NB4 (cell line): Measurements from ENCODE around the gene CD46.

ENCODE experiments used
- CTCF ChIP-seq: IDR thresholded peaks from one replicate; pipeline ENCODE4 v1.5.1; 2012; ENCODE audit warnings: low read depth, low read length
- MYC ChIP-seq: IDR thresholded peaks from 2 replicates; pipeline ENCODE4 v1.6.1; 2011; ENCODE audit warnings: low read depth, low read length

GRCh38 chr1:207789386-207789785 is 37.5 kb downstream of the CD46 start:
- TF ChIP-seq CTCF (no peak), MYC (no peak)
